Measurements from ENCODE around the gene OR2T12. TPM values are rescaled to one million over a fixed set of nuclear protein-coding genes. Genes with fewer than 3 reads are reported as not detected.

Gene OR2T12
- total and polyA plus RNA-seq, 2 of the 13 experiments (the other 11 are each of a cell fraction or from before 2014, with no cell fraction given), result not detected

DNA sequence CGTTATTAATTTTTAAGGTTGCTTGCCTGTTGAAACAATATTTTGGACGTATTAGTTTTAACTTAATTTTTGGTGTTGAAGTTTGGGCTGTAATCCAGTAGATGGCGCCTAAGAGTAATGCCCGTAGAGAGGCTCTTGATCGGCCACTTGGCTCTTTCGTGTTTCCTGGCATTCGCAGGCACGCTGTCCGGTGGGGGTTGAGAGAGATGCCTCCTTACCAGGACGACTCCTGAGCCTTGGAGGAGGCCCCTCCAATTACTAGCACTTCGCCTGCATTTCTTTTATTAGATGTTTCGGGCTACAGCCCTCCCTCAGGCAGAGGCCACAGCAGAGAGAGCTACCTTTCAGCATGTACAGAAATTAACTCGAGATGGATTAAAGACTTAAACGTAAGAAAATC, 60.0 kb downstream of the OR2T12 start:
- Histone ChIP-seq H4K20me1 (ENCODE audit: insufficient read depth, low read length) (no peaks in the 10 kb centered on the region), H3K27ac (ENCODE audit: extremely low read length, insufficient read depth, low read length) (no peak overlapping the region), H3K9ac (ENCODE audit: insufficient read depth, low read depth, low read length) (no peak overlapping the region), H3K4me2 (ENCODE audit: low read depth, low read length) (0 out of 2 replicates have a peak overlapping the region, but pooled peaks have one; percentile 47), H3K4me1 (ENCODE audit: insufficient read depth, low read length) (no peaks in the 10 kb centered on the region), H2AFZ (ENCODE audit: low read length) (no peak overlapping the region), H3K36me3 (replicated peaks in 1 of 2; ENCODE audit: control insufficient read depth in 1 of 2, insufficient read depth in 2 of 2, low read length in 2 of 2) (no peaks in the 10 kb centered on the region), H3K27me3 (ENCODE audit: control insufficient read depth in 1 of 2, insufficient read depth in 2 of 2, low read length in 2 of 2) (no peaks in the 10 kb centered on the region), H3K79me2 (ENCODE audit: insufficient read depth, low read length) (no peaks in the 10 kb centered on the region), H3K4me3 (replicated peaks in 1 of 3; ENCODE audit: insufficient read depth in 1 of 3, low read depth in 2 of 3, low read length in 3 of 3) (no peak overlapping the region), H3K9me3 (ENCODE audit: low read length) (peaks cover 8% of the 10 kb centered on the region; the same call in 1 of the 2 replicates)
- POLR2A ChIA-PET, result no interaction called here
- CTCF ChIA-PET (ENCODE audit: low intra/inter-chr PET ratio, low total read pairs), result no interaction called here
- TF ChIP-seq HIVEP1 (CRISPR knock-in tag; IDR thresholded peaks at IDR 0.05) (no peak), ZIK1 (CRISPR knock-in tag; IDR thresholded peaks at IDR 0.05; ENCODE audit: borderline replicate concordance, low read depth) (no peak), ZNF784 (CRISPR knock-in tag; IDR thresholded peaks at IDR 0.05; ENCODE audit: borderline replicate concordance) (no peak), TMF1 (CRISPR knock-in tag; IDR thresholded peaks at IDR 0.05; ENCODE audit: low read depth) (no peak), ZEB1 (IDR thresholded peaks at IDR 0.05; ENCODE audit: insufficient replicate concordance, low read depth) (no peak)
- TF ChIP-seq, protein P1, sequence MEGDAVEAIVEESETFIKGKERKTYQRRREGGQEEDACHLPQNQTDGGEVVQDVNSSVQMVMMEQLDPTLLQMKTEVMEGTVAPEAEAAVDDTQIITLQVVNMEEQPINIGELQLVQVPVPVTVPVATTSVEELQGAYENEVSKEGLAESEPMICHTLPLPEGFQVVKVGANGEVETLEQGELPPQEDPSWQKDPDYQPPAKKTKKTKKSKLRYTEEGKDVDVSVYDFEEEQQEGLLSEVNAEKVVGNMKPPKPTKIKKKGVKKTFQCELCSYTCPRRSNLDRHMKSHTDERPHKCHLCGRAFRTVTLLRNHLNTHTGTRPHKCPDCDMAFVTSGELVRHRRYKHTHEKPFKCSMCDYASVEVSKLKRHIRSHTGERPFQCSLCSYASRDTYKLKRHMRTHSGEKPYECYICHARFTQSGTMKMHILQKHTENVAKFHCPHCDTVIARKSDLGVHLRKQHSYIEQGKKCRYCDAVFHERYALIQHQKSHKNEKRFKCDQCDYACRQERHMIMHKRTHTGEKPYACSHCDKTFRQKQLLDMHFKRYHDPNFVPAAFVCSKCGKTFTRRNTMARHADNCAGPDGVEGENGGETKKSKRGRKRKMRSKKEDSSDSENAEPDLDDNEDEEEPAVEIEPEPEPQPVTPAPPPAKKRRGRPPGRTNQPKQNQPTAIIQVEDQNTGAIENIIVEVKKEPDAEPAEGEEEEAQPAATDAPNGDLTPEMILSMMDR (CRISPR knock-in tag; IDR thresholded peaks at IDR 0.05), result peak; percentile 62
- in situ Hi-C loops (cut with HindIII; ENCODE audit: extremely low pct_ligation_motif_present, low pct_unique_long_range_greater_than_20kb) (no loop called here), intact Hi-C loops (cut with micrococcal nuclease; ENCODE audit: unreplicated experiment) (no loop called here)
- ATAC-seq, result peak; percentile 75
- WGBS (ENCODE audit: low lambda C conversion rate), result 4% methylated on average over 14 of the region's 14 CpGs
- DNase-seq (ENCODE audit: low spot score), result peak; percentile 12
- BruUV-seq (replicated peaks), result no TSS peak
- FAIRE-seq, result no peak

Other genes with a start within 250 kb of the OR2T12 start
- not detected in 2 replicates for gene OR2L13, start 208.2 kb downstream of the OR2T12 start, total RNA-seq (2016; rRNA removed; fragmentation: Illumina TruSeq; extraction: Trizol)
- gene OR2L13, start 208.2 kb downstream of the OR2T12 start, polyA plus RNA-seq (2011; rRNA removed), result not detected in 2 replicates
- not detected in 2 replicates for gene OR2M5, start 158.3 kb downstream of the OR2T12 start, total RNA-seq (2016; rRNA removed; fragmentation: Illumina TruSeq; extraction: Trizol)
- not detected in 2 replicates for gene OR2M5, start 158.3 kb downstream of the OR2T12 start, polyA plus RNA-seq (2011; rRNA removed)
- not detected in 2 replicates for gene OR2M2, start 128.6 kb downstream of the OR2T12 start, total RNA-seq (2016; rRNA removed; fragmentation: Illumina TruSeq; extraction: Trizol)
- not detected in 2 replicates for gene OR2M2, start 128.6 kb downstream of the OR2T12 start, polyA plus RNA-seq (2011; rRNA removed)
- gene OR2M3, start 106.2 kb downstream of the OR2T12 start, total RNA-seq (2016; rRNA removed; fragmentation: Illumina TruSeq; extraction: Trizol), result not detected in 2 replicates
- not detected in 2 replicates for gene OR2M3, start 106.2 kb downstream of the OR2T12 start, polyA plus RNA-seq (2011; rRNA removed)
- gene OR2M4, start 72.0 kb downstream of the OR2T12 start, total RNA-seq (2016; rRNA removed; fragmentation: Illumina TruSeq; extraction: Trizol), result not detected in 2 replicates
- gene OR2M4, start 72.0 kb downstream of the OR2T12 start, polyA plus RNA-seq (2011; rRNA removed), result not detected in 2 replicates
- not detected in 2 replicates for gene OR2T33, start 25.4 kb downstream of the OR2T12 start, total RNA-seq (2016; rRNA removed; fragmentation: Illumina TruSeq; extraction: Trizol)
- gene OR2T33, start 25.4 kb downstream of the OR2T12 start, polyA plus RNA-seq (2011; rRNA removed), result not detected in 2 replicates
- gene OR2M7, start 21.1 kb upstream of the OR2T12 start, total RNA-seq (2016; rRNA removed; fragmentation: Illumina TruSeq; extraction: Trizol), result not detected in 2 replicates
- not detected in 2 replicates for gene OR2M7, start 21.1 kb upstream of the OR2T12 start, polyA plus RNA-seq (2011; rRNA removed)
- not detected in 2 replicates for gene OR14C36, start 45.4 kb upstream of the OR2T12 start, total RNA-seq (2016; rRNA removed; fragmentation: Illumina TruSeq; extraction: Trizol)
- gene OR14C36, start 45.4 kb upstream of the OR2T12 start, polyA plus RNA-seq (2011; rRNA removed), result not detected in 2 replicates
- gene OR2T4, start 58.2 kb upstream of the OR2T12 start, total RNA-seq (2016; rRNA removed; fragmentation: Illumina TruSeq; extraction: Trizol), result not detected in 2 replicates
- not detected in 2 replicates for gene OR2T4, start 58.2 kb upstream of the OR2T12 start, polyA plus RNA-seq (2011; rRNA removed)
- gene OR2T6, start 72.3 kb upstream of the OR2T12 start, total RNA-seq (2016; rRNA removed; fragmentation: Illumina TruSeq; extraction: Trizol), result not detected in 2 replicates
- gene OR2T6, start 72.3 kb upstream of the OR2T12 start, polyA plus RNA-seq (2011; rRNA removed), result not detected in 2 replicates
- gene OR2T1, start 99.6 kb upstream of the OR2T12 start, total RNA-seq (2016; rRNA removed; fragmentation: Illumina TruSeq; extraction: Trizol), result not detected in 2 replicates
- not detected in 2 replicates for gene OR2T1, start 99.6 kb upstream of the OR2T12 start, polyA plus RNA-seq (2011; rRNA removed)
- not detected in 2 replicates for gene OR2T2, start 142.2 kb upstream of the OR2T12 start, total RNA-seq (2016; rRNA removed; fragmentation: Illumina TruSeq; extraction: Trizol)
- gene OR2T2, start 142.2 kb upstream of the OR2T12 start, polyA plus RNA-seq (2011; rRNA removed), result not detected in 2 replicates
- not detected in 2 replicates for gene OR2T3, start 169.9 kb upstream of the OR2T12 start, total RNA-seq (2016; rRNA removed; fragmentation: Illumina TruSeq; extraction: Trizol)
- gene OR2T3, start 169.9 kb upstream of the OR2T12 start, polyA plus RNA-seq (2011; rRNA removed), result not detected in 2 replicates
- not detected in 2 replicates for gene OR2T5, start 185.2 kb upstream of the OR2T12 start, total RNA-seq (2016; rRNA removed; fragmentation: Illumina TruSeq; extraction: Trizol)
- gene OR2T5, start 185.2 kb upstream of the OR2T12 start, polyA plus RNA-seq (2011; rRNA removed), result not detected in 2 replicates
- gene OR2G6, start 204.6 kb upstream of the OR2T12 start, total RNA-seq (2016; rRNA removed; fragmentation: Illumina TruSeq; extraction: Trizol), result not detected in 2 replicates
- not detected in 2 replicates for gene OR2G6, start 204.6 kb upstream of the OR2T12 start, polyA plus RNA-seq (2011; rRNA removed)